Hepatocyte (in vitro differentiated cells): Measurements from ENCODE around the gene CNTNAP2. TPM values are rescaled to one million over a fixed set of nuclear protein-coding genes. Genes with fewer than 3 reads are reported as not detected.

Experiments used
- DNase-seq: peaks from one replicate; pipeline ENCODE4 v3.0.0-alpha.2; 2016; ENCODE audit warnings: low spot score
- H2AFZ ChIP-seq: fragments of 200-600 bp; sonication (generic); 2 replicates; pipeline ENCODE4 v1.6.0; 2016; ENCODE audit warnings: antibody characterized with exemption, mild to moderate bottlenecking
- H3K27ac ChIP-seq: fragments of 200-600 bp; sonication (generic); 2 replicates; pipeline ENCODE4 v1.5.1; 2016; ENCODE audit warnings: mild to moderate bottlenecking
- H3K27me3 ChIP-seq: fragments of 200-600 bp; sonication (generic); 2 replicates; pipeline ENCODE4 v1.6.1; 2016
- H3K36me3 ChIP-seq: fragments of 200-600 bp; sonication (generic); replicated peaks from 2 replicates; pipeline ENCODE4 v1.5.1; 2016; ENCODE audit warnings: low read depth; ENCODE audit not compliant: insufficient read depth
- H3K4me1 ChIP-seq: fragments of 200-600 bp; sonication (generic); 2 replicates; pipeline ENCODE4 v1.5.1; 2016; ENCODE audit warnings: mild to moderate bottlenecking, moderate library complexity; ENCODE audit not compliant: insufficient read depth
- H3K4me2 ChIP-seq: fragments of 200-600 bp; sonication (generic); 2 replicates; pipeline ENCODE4 v1.6.0; 2016
- H3K4me3 ChIP-seq: fragments of 200-600 bp; sonication (generic); 2 replicates; pipeline ENCODE4 v1.5.1; 2016; ENCODE audit warnings: mild to moderate bottlenecking
- H3K79me2 ChIP-seq: fragments of 200-600 bp; sonication (generic); 2 replicates; pipeline ENCODE4 v1.6.0; 2017; ENCODE audit warnings: mild to moderate bottlenecking
- H3K9me2 ChIP-seq: fragments of 200-600 bp; sonication (generic); replicated peaks from 2 replicates; pipeline ENCODE4 v1.6.0; 2017; ENCODE audit warnings: mild to moderate bottlenecking; ENCODE audit not compliant: insufficient read depth
- H3K9me3 ChIP-seq: fragments of 200-600 bp; sonication (generic); 2 replicates; pipeline ENCODE4 v1.5.1; 2016; ENCODE audit warnings: low read depth, mild to moderate bottlenecking
- H4K20me1 ChIP-seq: fragments of 200-600 bp; sonication (generic); 2 replicates; pipeline ENCODE4 v1.6.0; 2016; ENCODE audit warnings: mild to moderate bottlenecking; ENCODE audit not compliant: insufficient read depth, poor library complexity, severe bottlenecking
- EZH2 ChIP-seq: fragments of 200-600 bp; sonication (generic); IDR thresholded peaks from 2 replicates; pipeline ENCODE4 v1.6.1; 2016; ENCODE audit warnings: antibody characterized with exemption, mild to moderate bottlenecking, borderline replicate concordance
- EZH2phosphoT487 ChIP-seq: fragments of 200-600 bp; sonication (generic); IDR thresholded peaks from one replicate; pipeline ENCODE4 v1.6.1; 2018; ENCODE audit warnings: antibody characterized with exemption, mild to moderate bottlenecking, low read depth, moderate library complexity; ENCODE audit not compliant: unreplicated experiment, severe bottlenecking
- WGBS: methylation state at CpG from one replicate; pipeline ENCODE4 v1.1.6; 2016; ENCODE audit warnings: low lambda C conversion rate; ENCODE audit errors: missing lambda C conversion rate; 5-methylcytosine and 5-hydroxymethylcytosine counted together
- polyA plus RNA-seq: library from polyadenylated mRNA; unstranded; fragments of >200 nt; fragmentation: Nextera tagmentation; extraction: Ambion mirVana; gene quantifications from 2 replicates; pipeline ENCODE4 v1.2.1, GENCODE V29; 2016
- total RNA-seq: library from RNA; depleted of rRNA; stranded (reverse); fragments of >200 nt; gene quantifications from 2 replicates; pipeline ENCODE4 v1.2.3, GENCODE V29; 2014
- TF ChIP-seq, protein P1 (sequence below): fragments of 200-600 bp; sonication (generic); IDR thresholded peaks from 2 replicates; pipeline ENCODE4 v1.5.1; 2016; ENCODE audit warnings: antibody characterized with exemption, mild to moderate bottlenecking; ENCODE audit not compliant: poor library complexity

CNTNAP2 gene
- total and polyA plus RNA-seq, 2 experiments from 2014 or later: 7.5 to 14.7 TPM

DNA sequence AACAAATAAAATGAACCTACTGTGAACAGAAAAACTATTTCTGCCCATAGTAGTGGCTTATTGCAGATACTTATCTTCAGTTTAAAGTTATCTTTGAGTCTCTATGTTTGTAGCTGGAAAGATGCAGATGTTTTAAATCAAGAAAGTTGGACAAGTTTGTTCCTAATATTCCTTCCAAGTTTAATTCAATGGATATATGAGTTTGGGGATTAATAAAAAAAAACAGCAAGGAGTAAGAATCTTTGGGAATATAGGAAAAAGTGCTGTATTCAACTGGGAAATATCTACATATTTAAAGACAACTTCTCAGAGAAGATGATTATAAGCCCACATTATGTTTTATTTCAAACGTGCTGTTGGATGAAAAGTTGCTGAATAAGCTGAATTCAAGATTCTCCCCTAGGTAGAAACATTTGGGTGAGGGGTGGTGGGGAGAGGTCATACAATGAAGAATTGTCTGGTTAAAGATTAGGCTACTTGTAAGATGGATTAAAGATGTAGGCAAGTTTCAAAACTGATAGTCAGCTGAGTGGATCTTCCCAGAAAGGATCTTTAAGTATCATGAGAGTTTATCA, 1135.2 kb downstream of the CNTNAP2 start:
- 74% methylated on average over 1 of the region's 1 CpG for WGBS
- H3K79me2 ChIP-seq: no peaks in the 10 kb centered on the region
- H3K27me3 ChIP-seq: no peaks in the 10 kb centered on the region
- no peak overlapping the region for H3K4me2 ChIP-seq
- H3K27ac ChIP-seq: no peak overlapping the region
- no peaks in the 10 kb centered on the region for H4K20me1 ChIP-seq
- H3K36me3 ChIP-seq: no peaks in the 10 kb centered on the region
- H3K4me1 ChIP-seq: no peaks in the 10 kb centered on the region
- no peak overlapping the region for H3K4me3 ChIP-seq
- no peak overlapping the region for H2AFZ ChIP-seq
- TF ChIP-seq EZH2phosphoT487: no peak
- TF ChIP-seq, protein P1, sequence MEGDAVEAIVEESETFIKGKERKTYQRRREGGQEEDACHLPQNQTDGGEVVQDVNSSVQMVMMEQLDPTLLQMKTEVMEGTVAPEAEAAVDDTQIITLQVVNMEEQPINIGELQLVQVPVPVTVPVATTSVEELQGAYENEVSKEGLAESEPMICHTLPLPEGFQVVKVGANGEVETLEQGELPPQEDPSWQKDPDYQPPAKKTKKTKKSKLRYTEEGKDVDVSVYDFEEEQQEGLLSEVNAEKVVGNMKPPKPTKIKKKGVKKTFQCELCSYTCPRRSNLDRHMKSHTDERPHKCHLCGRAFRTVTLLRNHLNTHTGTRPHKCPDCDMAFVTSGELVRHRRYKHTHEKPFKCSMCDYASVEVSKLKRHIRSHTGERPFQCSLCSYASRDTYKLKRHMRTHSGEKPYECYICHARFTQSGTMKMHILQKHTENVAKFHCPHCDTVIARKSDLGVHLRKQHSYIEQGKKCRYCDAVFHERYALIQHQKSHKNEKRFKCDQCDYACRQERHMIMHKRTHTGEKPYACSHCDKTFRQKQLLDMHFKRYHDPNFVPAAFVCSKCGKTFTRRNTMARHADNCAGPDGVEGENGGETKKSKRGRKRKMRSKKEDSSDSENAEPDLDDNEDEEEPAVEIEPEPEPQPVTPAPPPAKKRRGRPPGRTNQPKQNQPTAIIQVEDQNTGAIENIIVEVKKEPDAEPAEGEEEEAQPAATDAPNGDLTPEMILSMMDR: no peak
- no peak for TF ChIP-seq EZH2
- no peaks in the 10 kb centered on the region for H3K9me3 ChIP-seq
- no peak for DNase-seq
- no peaks in the 10 kb centered on the region for H3K9me2 ChIP-seq

DNA sequence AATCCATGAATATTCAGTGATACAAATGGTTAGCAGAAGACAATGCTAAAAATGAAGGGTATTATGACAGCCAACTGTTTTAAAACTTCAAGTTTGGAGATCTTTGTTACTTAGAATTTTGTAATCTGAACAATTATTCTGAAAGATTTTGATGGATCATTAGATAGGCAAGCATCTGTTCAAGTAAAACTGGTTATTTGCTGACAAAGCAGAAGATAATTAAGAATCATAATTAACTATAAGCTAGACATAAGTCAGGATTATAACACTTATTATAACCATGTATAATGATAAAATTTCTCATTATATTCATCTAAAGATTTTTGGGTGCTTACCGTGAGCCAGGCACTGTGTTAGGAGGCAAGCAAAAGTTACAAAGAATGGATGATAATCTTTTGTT, 1145.1 kb downstream of the CNTNAP2 start:
- H3K27me3 ChIP-seq: no peaks in the 10 kb centered on the region
- H3K9me3 ChIP-seq: no peaks in the 10 kb centered on the region
- no peaks in the 10 kb centered on the region for H3K4me1 ChIP-seq
- no peak overlapping the region for H2AFZ ChIP-seq
- H3K4me3 ChIP-seq: no peak overlapping the region
- H4K20me1 ChIP-seq: no peaks in the 10 kb centered on the region
- no peak overlapping the region for H3K27ac ChIP-seq
- H3K9me2 ChIP-seq: no peaks in the 10 kb centered on the region
- no peaks in the 10 kb centered on the region for H3K79me2 ChIP-seq
- TF ChIP-seq EZH2phosphoT487: no peak
- TF ChIP-seq, protein P1: no peak
- TF ChIP-seq EZH2: no peak
- H3K36me3 ChIP-seq: no peaks in the 10 kb centered on the region
- 92% methylated on average over 1 of the region's 1 CpG for WGBS
- no peak for DNase-seq
- no peak overlapping the region for H3K4me2 ChIP-seq

DNA sequence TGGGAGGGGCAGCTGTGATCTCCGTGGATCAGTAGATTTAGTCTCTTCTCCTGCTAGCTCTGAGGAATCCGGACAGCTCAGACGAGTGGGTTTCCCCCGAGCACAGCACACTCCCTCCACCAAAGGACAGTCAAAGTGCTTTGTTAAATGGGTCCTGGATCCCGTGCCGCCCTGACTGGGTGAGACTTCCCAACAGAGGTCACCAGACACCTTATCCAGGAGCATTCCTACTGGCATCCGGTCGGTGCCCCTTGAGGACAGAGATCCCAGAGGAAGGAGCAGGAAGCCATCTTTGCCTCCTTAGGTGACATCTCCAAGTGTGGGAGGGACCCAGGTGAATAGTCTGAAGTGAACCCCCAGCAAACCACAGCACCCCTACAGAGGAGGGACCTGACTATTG, 1148.9 kb downstream of the CNTNAP2 start:
- Histone ChIP-seq H3K4me1 (no peaks in the 10 kb centered on the region), H3K4me2 (no peak overlapping the region), H2AFZ (no peak overlapping the region), H4K20me1 (no peaks in the 10 kb centered on the region), H3K27ac (no peak overlapping the region), H3K79me2 (no peaks in the 10 kb centered on the region), H3K9me3 (no peaks in the 10 kb centered on the region), H3K4me3 (no peak overlapping the region), H3K36me3 (no peaks in the 10 kb centered on the region), H3K27me3 (no peaks in the 10 kb centered on the region), H3K9me2 (no peaks in the 10 kb centered on the region)
- DNase-seq: no peak
- 83% methylated on average over 8 of the region's 8 CpGs for WGBS
- TF ChIP-seq EZH2: no peak
- TF ChIP-seq, protein P1: no peak
- TF ChIP-seq EZH2phosphoT487: no peak
